RPMI7951 (cell line): ENCODE measurements around the gene DNAAF3. TPM values are rescaled to one million over a fixed set of nuclear protein-coding genes. Genes with fewer than 3 reads are reported as not detected.

ENCODE experiments used
- DNase-seq: peaks from one replicate; pipeline ENCODE4 v3.0.0-alpha.2; 2012; ENCODE audit warnings: low read depth
- total RNA-seq: library from RNA; depleted of rRNA; stranded (reverse); fragments of >200 nt; shearing (Covaris generic); gene quantifications from 2 replicates; pipeline ENCODE4 v1.2.3, GENCODE V29; 2014; rRNA removed

Gene DNAAF3
- total RNA-seq, 1 experiment from 2014 or later, result 1.6 TPM

- peak; percentile 64 for DNase-seq
These were observed 50.1 kb downstream of the DNAAF3 start for GRCh38 chr19:55116232-55116858.

GRCh38 chr19:55115446-55116065, 50.9 kb downstream of the DNAAF3 start:
- DNase-seq, result no peak

GRCh38 chr19:55114566-55115145, 51.8 kb downstream of the DNAAF3 start:
- no peak for DNase-seq

GRCh38 chr19:55113570-55114039, 52.8 kb downstream of the DNAAF3 start:
- peak; percentile 62 for DNase-seq

- DNase-seq, result no peak
These were observed 53.4 kb downstream of the DNAAF3 start for GRCh38 chr19:55112777-55113569.

DNA sequence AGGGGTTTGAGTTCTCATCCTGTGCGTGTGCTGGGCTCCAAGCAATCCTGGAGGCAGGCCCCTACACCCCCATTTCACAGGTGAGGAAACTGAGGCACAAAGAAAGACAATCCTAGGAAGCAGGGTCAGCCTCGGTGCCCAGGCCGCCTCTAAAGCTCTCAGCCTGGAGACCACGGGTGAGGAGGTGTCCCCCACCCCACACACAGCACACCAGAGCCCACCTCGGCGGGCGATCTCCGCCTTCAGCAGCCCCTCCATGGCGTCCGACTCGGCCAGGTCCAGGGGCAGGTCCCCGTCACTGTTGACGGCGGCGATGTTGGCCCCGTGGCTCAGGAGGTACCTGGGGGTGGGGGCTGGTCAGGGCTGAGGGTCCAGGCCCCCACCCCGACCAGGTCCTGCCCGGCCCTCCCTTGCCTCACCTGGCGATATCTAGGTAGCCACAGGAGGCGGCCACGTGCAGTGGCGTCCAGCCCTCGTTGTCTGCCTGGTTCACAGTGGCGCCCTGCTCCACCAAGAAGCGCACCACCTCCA, 54.1 kb downstream of the DNAAF3 start:
- no peak for DNase-seq

DNA sequence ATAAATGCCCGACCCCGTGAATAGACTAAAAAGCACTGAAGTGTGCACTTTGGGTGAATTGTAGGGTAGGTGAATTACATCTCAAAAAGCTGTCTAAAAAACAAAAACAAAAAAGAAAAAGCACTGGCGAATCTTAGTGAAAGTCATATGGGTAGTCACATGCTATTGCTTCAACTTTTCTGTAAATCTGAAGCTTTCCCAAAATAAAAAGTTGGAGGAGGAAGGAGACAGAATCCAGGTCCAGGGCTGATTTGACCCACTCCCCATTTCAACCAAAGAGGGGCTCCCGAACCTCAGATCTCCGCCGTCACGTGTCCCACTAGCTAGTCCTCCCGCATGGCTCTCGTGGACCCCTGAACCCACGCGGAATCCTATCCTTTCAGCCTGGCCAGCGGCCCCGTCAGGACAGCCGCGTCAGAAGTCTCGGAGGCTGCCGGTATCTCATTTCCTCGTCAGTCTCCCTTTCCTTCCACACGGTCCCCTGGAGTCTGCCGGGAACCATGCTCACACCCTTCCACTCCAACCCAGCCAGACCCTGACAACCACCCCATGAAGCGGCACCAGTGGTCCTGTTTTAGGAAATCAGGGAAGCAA, 55.1 kb downstream of the DNAAF3 start:
- DNase-seq, result no peak

DNA sequence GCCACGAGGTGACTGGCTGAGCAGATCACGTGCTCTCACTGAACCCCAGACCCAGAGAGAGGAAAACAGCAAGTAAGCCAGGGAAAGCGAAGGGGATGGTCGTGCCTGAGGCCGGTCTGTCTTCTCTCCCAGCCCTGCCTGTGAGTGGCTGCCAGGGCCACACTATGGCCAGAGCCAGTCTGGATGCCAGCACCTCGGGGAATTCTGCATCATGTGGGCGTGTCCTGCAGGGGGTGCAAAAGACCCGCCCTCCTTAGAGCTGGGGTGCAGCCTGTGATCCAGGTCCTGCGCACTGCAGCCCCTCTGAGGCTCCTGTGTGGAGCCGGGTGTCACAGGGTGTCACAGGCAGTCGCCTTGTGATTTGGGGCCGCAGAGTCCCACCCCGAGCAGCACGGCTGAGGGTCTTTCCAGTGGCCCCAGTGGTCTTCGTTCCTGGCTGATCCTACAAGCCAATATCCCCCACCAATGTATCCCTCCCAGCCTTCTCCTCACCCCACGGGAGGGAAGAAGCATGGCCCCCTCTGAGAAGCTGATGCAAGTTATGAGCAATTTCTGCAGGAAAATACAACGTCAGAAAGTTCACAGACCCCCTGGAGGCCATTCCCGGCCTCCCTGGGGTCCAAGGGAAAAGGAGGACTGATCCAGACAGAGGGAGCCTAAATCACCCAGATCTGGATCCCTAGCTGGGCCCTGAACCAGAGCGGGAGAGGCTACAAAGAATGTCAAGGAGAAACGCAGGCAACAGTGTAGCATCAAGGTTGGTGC, 56.7 kb downstream of the DNAAF3 start:
- no peak for DNase-seq

Other genes starting within 250 kb of the DNAAF3 start
- gene NLRP7, start 219.1 kb downstream of the DNAAF3 start, total RNA-seq, result not detected in 2 replicates
- gene NLRP2, start 200.2 kb downstream of the DNAAF3 start, total RNA-seq, result 0.12 and 0.20 TPM in 2 replicates
- not detected in 2 replicates for gene GP6, start 128.3 kb downstream of the DNAAF3 start, total RNA-seq
- gene RDH13, start 103.5 kb downstream of the DNAAF3 start, total RNA-seq, result 5.2 and 7.3 TPM in 2 replicates
- gene EPS8L1, start 90.7 kb downstream of the DNAAF3 start, total RNA-seq, result 8.5 and 12.3 TPM in 2 replicates
- 22.3 and 31.0 TPM in 2 replicates for gene PPP1R12C, start 49.0 kb downstream of the DNAAF3 start, total RNA-seq
- 32.5 and 42.4 TPM in 2 replicates for gene TNNT1, start 17.4 kb downstream of the DNAAF3 start, total RNA-seq
- gene TNNI3, start 8.9 kb downstream of the DNAAF3 start, total RNA-seq, result 0.48 and 0.78 TPM in 2 replicates
- 0.10 and 0.36 TPM in 2 replicates for gene SYT5, start 13.7 kb upstream of the DNAAF3 start, total RNA-seq
- gene PTPRH, start 42.9 kb upstream of the DNAAF3 start, total RNA-seq, result 5.4 and 6.0 TPM in 2 replicates
- gene TMEM86B, start 62.1 kb upstream of the DNAAF3 start, total RNA-seq, result 0.20 and 0.60 TPM in 2 replicates
- gene PPP6R1, start 92.4 kb upstream of the DNAAF3 start, total RNA-seq, result 19.7 and 28.0 TPM in 2 replicates
- gene HSPBP1, start 113.5 kb upstream of the DNAAF3 start, total RNA-seq, result 35.1 and 57.0 TPM in 2 replicates
- gene BRSK1, start 117.4 kb upstream of the DNAAF3 start, total RNA-seq, result 1.1 and 1.2 TPM in 2 replicates
- gene TMEM150B, start 158.7 kb upstream of the DNAAF3 start, total RNA-seq, result not detected in 2 replicates
- 4.1 and 5.6 TPM in 2 replicates for gene KMT5C, start 173.3 kb upstream of the DNAAF3 start, total RNA-seq
- gene COX6B2, start 188.1 kb upstream of the DNAAF3 start, total RNA-seq, result 0.10 TPM in 1 of 2 replicates, not detected in the other
- gene GARIN5B, start 196.6 kb upstream of the DNAAF3 start, total RNA-seq, result not detected in 2 replicates
- gene IL11, start 203.8 kb upstream of the DNAAF3 start, total RNA-seq, result 5.6 and 8.4 TPM in 2 replicates
- not detected in 2 replicates for gene TMEM190, start 210.2 kb upstream of the DNAAF3 start, total RNA-seq
- gene TMEM238, start 217.7 kb upstream of the DNAAF3 start, total RNA-seq, result not detected in 2 replicates
- gene RPL28, start 219.3 kb upstream of the DNAAF3 start, total RNA-seq, result 457 and 492 TPM in 2 replicates
- 250 and 347 TPM in 2 replicates for gene UBE2S, start 241.2 kb upstream of the DNAAF3 start, total RNA-seq